ENCODE data around the gene CEP76.
A peak's percentile ranks its signal among the peaks of the same experiment; 100 is the strongest.
"Not testable (repeated sequence)": the region's sequence is repeated elsewhere in the genome, so short reads cannot be mapped to it uniquely, and the experiment has no call there.

CEP76 gene

DNA sequence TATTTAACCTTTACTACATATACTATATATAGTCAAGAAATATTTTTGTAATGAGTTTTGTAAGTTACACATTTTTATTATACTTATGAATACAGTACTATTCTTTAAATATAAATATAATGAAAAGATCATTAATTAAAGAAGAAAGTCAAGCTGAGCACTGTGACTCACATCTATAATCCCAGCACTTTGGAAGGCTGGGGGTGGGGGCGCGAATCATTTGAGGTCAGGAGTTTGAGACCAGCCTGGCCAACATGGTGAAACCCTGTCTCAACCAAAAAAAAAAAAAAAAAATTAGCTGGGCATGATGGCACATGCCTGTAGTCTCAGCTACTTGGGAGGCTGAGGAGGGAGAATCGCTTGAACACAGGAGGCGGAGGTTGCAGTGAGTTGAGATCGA, 58.8 kb downstream of the CEP76 start:
- H3K4me1 ChIP-seq (ENCODE audit: control insufficient read depth, insufficient read depth, low read length), result peaks cover 14% of the 10 kb centered on the region
- not testable (repeated sequence) for H3K27ac ChIP-seq (ENCODE audit: low read length); H3K9me3 ChIP-seq (ENCODE audit: control insufficient read depth in 2 of 2, low read length in 2 of 2); H3K27me3 ChIP-seq (ENCODE audit: control insufficient read depth in 1 of 2, insufficient read depth in 2 of 2, low read length in 2 of 2); H3K9ac ChIP-seq (ENCODE audit: low read length in 2 of 2); H3K4me3 ChIP-seq (ENCODE audit: low read length in 2 of 2); H3K36me3 ChIP-seq (ENCODE audit: control insufficient read depth in 2 of 2, insufficient read depth in 2 of 2, low read length in 2 of 2)

DNA sequence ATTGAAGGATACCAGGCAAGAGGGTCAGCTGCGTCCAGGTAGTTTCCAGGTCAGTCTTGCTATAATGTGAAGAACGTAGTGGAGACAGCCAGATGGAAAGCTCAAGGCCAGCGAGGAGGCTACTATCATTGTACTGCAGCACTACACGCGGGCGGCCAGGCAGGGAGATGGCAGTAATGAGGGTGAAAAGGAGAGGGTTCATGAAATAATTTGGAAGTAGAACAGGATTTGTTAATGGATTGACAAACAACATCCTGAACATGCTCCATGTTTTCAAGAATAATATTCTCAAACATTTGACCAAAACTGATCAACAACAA, 61.7 kb downstream of the CEP76 start:
- peaks cover 12% of the 10 kb centered on the region for H3K4me1 ChIP-seq (ENCODE audit: control insufficient read depth, insufficient read depth, low read length)
- H3K36me3 ChIP-seq (ENCODE audit: control insufficient read depth in 2 of 2, insufficient read depth in 2 of 2, low read length in 2 of 2), result no peaks in the 10 kb centered on the region
- H3K9ac ChIP-seq (ENCODE audit: low read length in 2 of 2), result no peak overlapping the region
- no peaks in the 10 kb centered on the region for H3K27me3 ChIP-seq (ENCODE audit: control insufficient read depth in 1 of 2, insufficient read depth in 2 of 2, low read length in 2 of 2)
- no peaks in the 10 kb centered on the region for H3K9me3 ChIP-seq (ENCODE audit: control insufficient read depth in 2 of 2, low read length in 2 of 2)
- no peak overlapping the region for H3K27ac ChIP-seq (ENCODE audit: low read length)
- no peak overlapping the region for H3K4me3 ChIP-seq (ENCODE audit: low read length in 2 of 2)

DNA sequence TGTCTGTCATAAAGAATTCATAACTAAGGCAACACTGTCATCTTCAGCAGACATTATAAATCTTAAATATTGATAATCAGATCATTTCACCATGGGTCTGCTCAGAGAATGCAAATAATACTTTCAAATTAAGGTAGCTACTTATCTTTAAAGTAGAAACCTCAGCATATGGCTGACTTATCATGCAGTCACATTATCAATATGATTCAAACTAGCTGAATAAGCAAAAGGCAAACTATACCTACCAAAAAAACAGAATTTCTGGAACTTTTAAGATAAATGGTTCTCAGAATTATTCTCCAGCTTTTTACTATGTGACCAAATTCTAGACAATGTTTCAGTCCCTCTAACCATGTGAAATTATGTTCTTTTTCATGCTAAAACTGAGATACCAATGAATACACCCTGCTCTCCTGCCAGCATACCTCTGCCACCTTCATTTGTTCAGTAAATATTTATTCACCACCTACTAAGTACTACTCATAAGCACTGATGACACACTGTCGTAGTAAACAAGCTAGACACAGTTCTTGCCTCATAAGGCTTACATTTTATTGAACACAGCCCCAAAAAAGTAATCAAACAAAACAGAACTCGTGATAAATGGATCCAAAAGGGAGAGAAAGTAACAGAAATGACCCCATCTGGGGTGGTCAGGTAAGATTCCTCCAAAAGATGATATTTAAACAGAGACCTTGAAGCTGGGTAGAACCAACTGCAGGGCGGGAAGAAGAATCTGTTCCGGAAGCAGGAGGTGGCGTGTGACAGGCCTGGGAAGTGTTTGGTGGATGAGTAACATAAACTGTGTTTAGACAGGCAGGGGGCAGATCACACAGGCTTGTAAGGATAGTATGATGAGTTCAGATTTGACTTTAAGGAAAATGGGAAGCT, 62.3 kb downstream of the CEP76 start:
- H3K27ac ChIP-seq (ENCODE audit: low read length), result no peak overlapping the region

DNA sequence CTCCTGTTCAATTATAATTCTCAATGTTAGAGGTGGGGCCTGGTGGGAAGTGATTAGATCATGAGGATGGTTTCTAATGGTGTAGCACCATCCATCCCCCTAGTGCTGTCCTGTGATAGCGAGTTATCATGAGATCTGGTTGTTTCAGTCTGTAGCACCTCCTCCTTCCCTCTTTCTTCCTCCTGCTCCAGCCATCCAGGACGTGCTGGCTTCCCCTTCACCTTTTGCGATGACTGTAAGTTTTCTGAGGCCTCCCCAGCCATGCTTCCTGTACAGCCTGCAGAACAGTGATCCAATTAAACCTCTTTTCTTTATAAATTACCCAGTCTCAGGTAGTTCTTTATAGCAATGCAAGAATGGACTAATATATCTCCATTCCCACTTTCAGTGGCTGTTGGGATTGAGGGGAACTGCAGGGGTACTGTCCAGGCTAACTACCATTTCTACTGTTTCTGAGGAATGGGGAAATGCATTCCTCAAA, 63.8 kb downstream of the CEP76 start:
- Histone ChIP-seq H3K36me3 (ENCODE audit: control insufficient read depth in 2 of 2, insufficient read depth in 2 of 2, low read length in 2 of 2) (no peaks in the 10 kb centered on the region), H3K27me3 (ENCODE audit: control insufficient read depth in 1 of 2, insufficient read depth in 2 of 2, low read length in 2 of 2) (no peaks in the 10 kb centered on the region), H3K27ac (ENCODE audit: low read length) (no peak overlapping the region), H3K9me3 (ENCODE audit: control insufficient read depth in 2 of 2, low read length in 2 of 2) (no peaks in the 10 kb centered on the region), H3K4me1 (ENCODE audit: control insufficient read depth, insufficient read depth, low read length) (peaks cover 5% of the 10 kb centered on the region), H3K9ac (ENCODE audit: low read length in 2 of 2) (no peak overlapping the region), H3K4me3 (ENCODE audit: low read length in 2 of 2) (no peak overlapping the region)

More for the DNA sequence above, 62.3 kb downstream of the CEP76 start:
- H3K4me1 ChIP-seq (ENCODE audit: control insufficient read depth, insufficient read depth, low read length), result peaks cover 6% of the 10 kb centered on the region
- H3K27me3 ChIP-seq (ENCODE audit: control insufficient read depth in 1 of 2, insufficient read depth in 2 of 2, low read length in 2 of 2), result no peaks in the 10 kb centered on the region
- H3K9me3 ChIP-seq (ENCODE audit: control insufficient read depth in 2 of 2, low read length in 2 of 2), result no peaks in the 10 kb centered on the region
- no peak overlapping the region for H3K9ac ChIP-seq (ENCODE audit: low read length in 2 of 2)
- H3K36me3 ChIP-seq (ENCODE audit: control insufficient read depth in 2 of 2, insufficient read depth in 2 of 2, low read length in 2 of 2), result no peaks in the 10 kb centered on the region
- peak overlapping the region in 1 of 2 donors; percentile 4 for H3K4me3 ChIP-seq (ENCODE audit: low read length in 2 of 2)

DNA sequence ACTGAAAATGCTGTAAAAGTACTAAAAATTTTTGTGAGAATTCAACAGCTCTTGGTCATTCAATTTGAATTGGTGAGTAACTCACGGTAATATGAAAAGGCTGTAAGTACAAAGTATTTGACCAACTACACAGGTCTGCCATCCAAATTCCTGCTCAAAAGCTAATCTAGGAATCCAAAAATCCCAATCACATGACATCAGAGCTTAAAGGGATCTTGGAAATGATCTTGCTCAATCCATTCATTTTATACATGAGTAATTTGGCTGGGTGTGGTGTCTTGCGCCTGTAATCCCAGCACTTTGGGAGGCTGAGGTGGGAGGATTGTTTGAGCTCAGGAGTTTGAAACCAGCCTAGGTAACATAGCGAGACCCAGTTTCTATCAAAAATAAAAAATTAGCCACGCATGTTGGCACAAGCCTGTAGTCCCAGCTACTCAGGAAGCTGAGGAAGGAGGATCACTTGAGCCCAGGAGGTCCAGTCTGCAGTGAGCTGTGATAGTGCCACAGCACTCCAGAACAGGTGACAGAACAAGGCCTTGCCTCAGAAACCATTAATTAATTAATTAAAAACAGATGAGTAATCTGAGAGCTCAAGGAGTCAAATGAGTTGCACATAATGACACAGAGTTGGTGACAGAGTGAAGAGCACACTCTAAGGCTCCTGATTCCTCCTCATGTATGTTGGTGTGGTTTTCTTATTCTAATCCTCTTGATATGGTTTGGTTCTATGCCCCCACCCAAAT, 64.5 kb downstream of the CEP76 start:
- Histone ChIP-seq H3K4me1 (ENCODE audit: control insufficient read depth, insufficient read depth, low read length) (peaks cover under 1% of the 10 kb centered on the region), H3K9ac (ENCODE audit: low read length in 2 of 2) (no peak overlapping the region), H3K9me3 (ENCODE audit: control insufficient read depth in 2 of 2, low read length in 2 of 2) (no peaks in the 10 kb centered on the region), H3K4me3 (ENCODE audit: low read length in 2 of 2) (no peak overlapping the region), H3K36me3 (ENCODE audit: control insufficient read depth in 2 of 2, insufficient read depth in 2 of 2, low read length in 2 of 2) (no peaks in the 10 kb centered on the region), H3K27ac (ENCODE audit: low read length) (no peak overlapping the region), H3K27me3 (ENCODE audit: control insufficient read depth in 1 of 2, insufficient read depth in 2 of 2, low read length in 2 of 2) (no peaks in the 10 kb centered on the region)

DNA sequence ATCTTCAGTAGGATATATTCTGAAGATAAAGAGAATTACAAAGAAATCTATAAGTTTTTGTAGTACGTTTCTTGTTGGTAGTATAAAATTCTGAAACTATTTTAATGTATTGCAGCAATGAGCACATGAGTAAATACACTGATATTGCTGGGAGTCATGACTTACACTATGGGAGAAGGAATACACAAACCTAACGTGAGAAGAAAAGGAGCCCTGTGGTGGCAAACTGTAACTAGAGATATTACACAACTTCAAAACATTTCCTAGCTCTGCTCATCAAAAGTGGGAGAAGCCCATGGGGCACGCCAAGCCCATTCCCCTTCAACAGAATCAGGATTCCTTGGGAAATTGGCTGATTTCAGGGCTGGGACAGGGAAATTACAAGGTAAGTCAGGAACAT, 65.1 kb downstream of the CEP76 start:
- Histone ChIP-seq H3K27ac (ENCODE audit: low read length) (no peak overlapping the region), H3K27me3 (ENCODE audit: control insufficient read depth in 1 of 2, insufficient read depth in 2 of 2, low read length in 2 of 2) (no peaks in the 10 kb centered on the region), H3K4me1 (ENCODE audit: control insufficient read depth, insufficient read depth, low read length) (no peaks in the 10 kb centered on the region), H3K9ac (ENCODE audit: low read length in 2 of 2) (no peak overlapping the region), H3K36me3 (ENCODE audit: control insufficient read depth in 2 of 2, insufficient read depth in 2 of 2, low read length in 2 of 2) (no peaks in the 10 kb centered on the region), H3K4me3 (ENCODE audit: low read length in 2 of 2) (no peak overlapping the region), H3K9me3 (ENCODE audit: control insufficient read depth in 2 of 2, low read length in 2 of 2) (no peaks in the 10 kb centered on the region)

DNA sequence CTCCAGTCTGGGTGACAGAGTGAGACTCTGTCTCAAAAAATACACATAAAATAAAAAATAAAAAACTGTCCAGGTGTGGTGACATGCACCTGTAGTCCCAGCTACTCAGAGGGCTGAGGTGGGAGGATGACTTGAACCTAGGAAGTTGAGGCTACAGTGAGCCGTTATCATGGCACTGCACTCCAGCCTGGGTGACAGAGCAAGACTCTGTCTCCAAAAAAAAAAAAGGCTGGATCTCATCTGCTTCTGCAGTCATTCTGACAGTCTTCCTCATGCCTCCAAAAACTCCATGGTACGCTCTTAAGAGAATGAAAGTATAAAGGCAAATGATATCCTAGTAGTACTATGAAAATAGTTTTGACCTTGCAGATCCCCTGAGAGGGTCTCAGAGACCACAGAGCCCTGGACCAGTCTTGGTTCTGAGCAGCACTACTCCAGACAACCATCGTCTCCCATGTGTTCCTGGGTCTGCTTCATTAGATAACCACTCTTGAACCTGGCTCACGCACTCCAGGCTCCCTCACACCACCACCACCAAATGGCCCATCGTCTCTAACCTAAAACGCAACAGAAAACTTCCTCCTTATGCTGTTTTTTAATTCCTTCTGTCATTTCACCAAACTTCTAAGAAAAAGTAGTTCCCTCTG, 70.6 kb downstream of the CEP76 start:
- H3K27ac ChIP-seq (ENCODE audit: low read length), result no peak overlapping the region

DNA sequence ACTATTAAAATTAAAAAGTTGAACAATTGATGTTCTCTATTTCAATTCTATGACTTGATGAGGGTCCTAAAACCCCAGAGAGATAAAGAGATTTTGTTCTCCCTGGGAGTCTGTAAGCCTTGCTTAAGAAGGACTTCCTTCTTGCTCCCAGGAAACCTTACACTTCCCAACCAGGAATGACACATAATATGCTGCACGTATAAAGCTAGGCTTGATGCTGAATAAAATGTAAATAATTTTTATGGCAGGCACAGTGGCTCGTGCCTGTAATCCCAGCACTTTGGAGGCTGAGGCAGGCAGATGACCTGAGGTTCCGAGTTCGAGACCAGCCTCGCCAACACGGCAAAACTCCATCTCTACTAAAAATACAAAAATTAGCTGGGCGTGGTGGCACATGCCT, 72.4 kb downstream of the CEP76 start:
- Histone ChIP-seq H3K27me3 (ENCODE audit: control insufficient read depth in 1 of 2, insufficient read depth in 2 of 2, low read length in 2 of 2) (no peaks in the 10 kb centered on the region), H3K4me3 (ENCODE audit: low read length in 2 of 2) (no peak overlapping the region), H3K4me1 (ENCODE audit: control insufficient read depth, insufficient read depth, low read length) (no peaks in the 10 kb centered on the region), H3K9me3 (ENCODE audit: control insufficient read depth in 2 of 2, low read length in 2 of 2) (no peaks in the 10 kb centered on the region), H3K36me3 (ENCODE audit: control insufficient read depth in 2 of 2, insufficient read depth in 2 of 2, low read length in 2 of 2) (peaks cover 0 to 2% of the 10 kb centered on the region in 2 donors), H3K9ac (ENCODE audit: low read length in 2 of 2) (no peak overlapping the region), H3K27ac (ENCODE audit: low read length) (no peak overlapping the region)

More for the DNA sequence above, 70.6 kb downstream of the CEP76 start:
- no peaks in the 10 kb centered on the region for H3K27me3 ChIP-seq (ENCODE audit: control insufficient read depth in 1 of 2, insufficient read depth in 2 of 2, low read length in 2 of 2)
- no peak overlapping the region for H3K9ac ChIP-seq (ENCODE audit: low read length in 2 of 2)
- no peak overlapping the region for H3K4me3 ChIP-seq (ENCODE audit: low read length in 2 of 2)
- no peaks in the 10 kb centered on the region for H3K4me1 ChIP-seq (ENCODE audit: control insufficient read depth, insufficient read depth, low read length)
- H3K9me3 ChIP-seq (ENCODE audit: control insufficient read depth in 2 of 2, low read length in 2 of 2), result no peaks in the 10 kb centered on the region
- peaks cover 0 to 2% of the 10 kb centered on the region in 2 donors for H3K36me3 ChIP-seq (ENCODE audit: control insufficient read depth in 2 of 2, insufficient read depth in 2 of 2, low read length in 2 of 2)

DNA sequence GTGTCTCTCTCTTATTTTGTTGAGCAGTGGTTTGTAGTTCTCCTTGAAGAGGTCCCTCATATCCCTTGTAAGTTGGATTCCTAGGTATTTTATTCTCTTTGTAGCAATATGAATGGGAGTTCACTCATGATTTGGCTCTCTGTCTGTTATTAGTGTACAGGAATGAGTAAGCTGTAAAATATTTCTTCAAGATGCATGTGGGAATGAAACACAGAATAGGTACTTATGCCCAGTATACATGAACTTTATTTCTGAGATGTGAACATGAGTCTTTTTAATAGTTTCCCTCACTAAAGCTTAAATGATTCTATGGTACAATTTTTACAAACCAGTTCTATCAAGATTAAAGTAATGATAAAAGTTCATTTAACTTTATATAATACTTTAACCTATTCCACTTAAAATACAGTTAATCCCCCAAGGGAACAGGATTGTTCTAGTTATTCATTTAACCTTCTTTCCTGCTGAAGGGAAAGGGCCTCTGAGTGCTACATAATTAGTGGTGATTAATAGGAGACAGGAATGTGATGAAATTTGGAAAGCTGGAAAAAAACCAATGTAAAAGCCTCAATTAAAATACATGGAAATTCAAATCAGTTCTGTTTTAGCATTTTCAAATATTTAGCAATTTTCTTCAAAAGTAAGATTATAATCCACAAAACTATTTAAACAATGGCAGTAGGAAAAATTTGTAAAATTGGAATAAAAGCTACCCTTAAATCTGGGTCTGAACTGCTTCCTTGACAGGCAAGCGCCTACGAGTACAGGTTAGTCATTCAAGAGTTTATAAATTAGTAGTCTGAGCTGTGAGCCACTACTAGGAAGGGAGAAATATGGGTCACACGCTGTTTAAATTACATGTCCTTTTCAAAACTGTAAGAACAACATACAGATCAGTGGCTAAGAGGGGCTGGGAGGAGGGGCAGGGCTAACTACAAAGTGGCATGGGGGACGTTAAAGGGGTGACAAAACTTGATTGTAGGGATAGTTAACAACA, 73.5 kb downstream of the CEP76 start:
- Histone ChIP-seq H3K27me3 (ENCODE audit: control insufficient read depth in 1 of 2, insufficient read depth in 2 of 2, low read length in 2 of 2) (no peaks in the 10 kb centered on the region), H3K4me3 (ENCODE audit: low read length in 2 of 2) (no peak overlapping the region), H3K36me3 (ENCODE audit: control insufficient read depth in 2 of 2, insufficient read depth in 2 of 2, low read length in 2 of 2) (peaks cover 0 to 2% of the 10 kb centered on the region in 2 donors), H3K4me1 (ENCODE audit: control insufficient read depth, insufficient read depth, low read length) (no peaks in the 10 kb centered on the region), H3K9me3 (ENCODE audit: control insufficient read depth in 2 of 2, low read length in 2 of 2) (no peaks in the 10 kb centered on the region), H3K27ac (ENCODE audit: low read length) (no peak overlapping the region), H3K9ac (ENCODE audit: low read length in 2 of 2) (no peak overlapping the region)

DNA sequence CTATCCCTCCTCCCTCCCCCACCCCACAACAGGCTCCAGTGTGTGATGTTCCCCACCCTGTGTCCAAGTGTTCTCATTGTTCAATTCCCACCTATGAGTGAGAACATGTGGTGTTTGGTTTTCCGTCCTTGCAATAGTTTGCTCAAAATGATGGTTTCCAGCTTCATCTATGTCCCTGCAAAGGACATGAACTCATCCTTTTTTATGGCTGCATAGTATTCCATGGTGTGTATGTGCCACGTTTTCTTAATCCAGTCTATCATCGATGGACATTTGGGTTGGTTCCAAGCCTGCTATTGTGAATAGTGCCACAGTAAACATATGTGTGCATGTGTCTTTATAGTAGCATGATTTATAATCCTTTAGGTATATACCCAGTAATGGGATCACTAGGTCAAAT, 75.3 kb downstream of the CEP76 start:
- H3K4me3 ChIP-seq (ENCODE audit: low read length in 2 of 2); H3K9me3 ChIP-seq (ENCODE audit: control insufficient read depth in 2 of 2, low read length in 2 of 2); H3K4me1 ChIP-seq (ENCODE audit: control insufficient read depth, insufficient read depth, low read length); H3K36me3 ChIP-seq (ENCODE audit: control insufficient read depth in 2 of 2, insufficient read depth in 2 of 2, low read length in 2 of 2); H3K27me3 ChIP-seq (ENCODE audit: control insufficient read depth in 1 of 2, insufficient read depth in 2 of 2, low read length in 2 of 2); H3K27ac ChIP-seq (ENCODE audit: low read length); H3K9ac ChIP-seq (ENCODE audit: low read length in 2 of 2): not testable (repeated sequence)
